NCI-H526 treated with DMSO at 0.1 percent for 48 hours (cell line): ENCODE data around the gene COL5A1.
"Not testable (repeated sequence)": the region's sequence is repeated elsewhere in the genome, so short reads cannot be mapped to it uniquely, and the experiment has no call there.

Experiments
- DNase-seq: peaks from one replicate; lab custom pipeline; 2025; lab: John Stamatoyannopoulos, UW

Gene COL5A1

DNA sequence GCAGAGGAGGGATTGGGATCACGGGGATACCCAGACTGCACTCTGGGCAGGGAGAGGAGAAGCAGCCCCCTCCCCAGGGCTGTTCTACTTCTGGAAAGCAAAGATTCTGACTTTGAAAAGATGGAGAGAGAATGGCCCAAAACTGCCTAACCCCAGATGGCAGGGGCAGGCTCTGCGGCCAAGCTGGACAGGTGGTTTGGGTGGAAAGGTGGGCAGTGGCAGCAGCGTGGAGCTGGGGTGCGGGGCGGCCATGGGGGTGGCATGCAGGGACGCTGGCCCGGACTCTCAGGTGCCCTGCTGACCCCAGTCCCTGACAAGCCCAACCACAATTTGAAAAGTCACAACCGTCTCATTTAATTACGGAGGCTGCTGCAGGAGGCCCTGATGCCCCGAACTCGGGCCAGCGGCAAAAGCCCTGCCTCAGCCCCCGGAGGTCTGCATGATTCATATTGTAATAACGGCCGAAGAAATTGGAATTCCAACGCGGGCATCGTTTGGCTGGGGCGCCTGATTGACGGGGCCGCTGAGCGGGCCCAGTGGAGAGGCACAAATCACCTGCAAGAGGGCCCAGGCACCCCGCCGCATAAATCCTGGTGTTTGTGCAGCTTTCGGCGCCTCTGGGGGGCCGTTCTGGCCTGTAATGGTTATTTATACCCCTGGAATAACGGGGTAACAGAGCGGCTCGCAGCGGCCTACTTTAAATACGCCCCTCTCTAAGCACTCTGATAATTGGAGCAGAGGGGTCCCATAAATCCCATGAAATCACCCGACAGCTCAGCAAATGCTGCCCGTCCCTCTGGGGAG is 197.2 kb downstream of the COL5A1 start:
- no peak for DNase-seq

DNA sequence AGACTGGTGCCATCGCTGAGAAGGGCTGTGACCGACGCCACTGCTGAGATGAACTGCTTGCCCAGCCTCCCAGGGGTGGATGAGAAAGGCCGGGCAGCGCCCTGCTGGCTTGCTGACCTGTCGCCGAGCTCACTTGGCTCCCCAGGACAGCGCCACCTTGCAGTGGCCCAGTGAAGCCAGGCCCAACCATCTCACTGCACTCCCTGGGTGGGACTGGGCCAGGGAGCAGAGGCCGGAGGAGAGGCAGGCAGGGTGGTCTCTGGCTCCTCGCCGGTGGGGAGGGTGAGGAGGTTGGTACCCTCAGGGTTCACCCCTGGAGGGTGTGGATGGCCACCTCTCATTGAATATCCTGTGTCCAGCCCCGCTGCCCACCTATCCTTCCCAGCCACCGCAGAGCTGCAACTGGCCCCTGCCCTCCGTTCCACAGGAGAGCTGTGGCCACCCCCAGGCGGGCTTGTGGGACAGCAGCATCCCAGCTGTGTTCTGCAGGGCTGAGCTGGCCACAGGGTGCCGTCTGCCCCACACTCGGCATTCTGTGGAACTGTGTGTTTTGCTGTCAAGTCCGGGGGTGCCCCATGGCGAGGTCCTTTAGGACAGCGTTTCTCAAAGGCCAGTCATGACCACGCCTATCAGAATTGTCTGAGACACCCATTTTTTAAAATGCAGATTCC is 198.0 kb downstream of the COL5A1 start:
- no peak for DNase-seq

DNA sequence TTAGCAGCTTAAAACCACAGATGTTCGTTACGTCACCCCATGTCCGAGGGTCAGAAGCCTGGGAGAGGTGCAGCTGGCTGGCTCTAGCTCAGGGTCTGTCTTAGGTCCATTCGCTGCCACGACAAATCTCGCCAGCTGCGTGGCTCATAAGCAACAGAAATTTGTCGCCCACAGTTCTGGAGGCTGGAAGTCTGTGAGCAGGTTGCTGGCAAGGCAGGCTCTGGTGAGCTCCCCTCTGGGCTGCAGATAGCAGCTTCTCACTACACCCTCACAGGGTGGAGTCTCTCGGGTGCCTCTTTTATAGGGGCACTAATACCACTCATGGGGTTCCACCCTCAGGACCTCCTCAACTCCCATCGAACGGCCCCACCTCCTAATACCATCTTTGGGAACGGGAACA is 198.9 kb downstream of the COL5A1 start:
- no peak for DNase-seq

DNA sequence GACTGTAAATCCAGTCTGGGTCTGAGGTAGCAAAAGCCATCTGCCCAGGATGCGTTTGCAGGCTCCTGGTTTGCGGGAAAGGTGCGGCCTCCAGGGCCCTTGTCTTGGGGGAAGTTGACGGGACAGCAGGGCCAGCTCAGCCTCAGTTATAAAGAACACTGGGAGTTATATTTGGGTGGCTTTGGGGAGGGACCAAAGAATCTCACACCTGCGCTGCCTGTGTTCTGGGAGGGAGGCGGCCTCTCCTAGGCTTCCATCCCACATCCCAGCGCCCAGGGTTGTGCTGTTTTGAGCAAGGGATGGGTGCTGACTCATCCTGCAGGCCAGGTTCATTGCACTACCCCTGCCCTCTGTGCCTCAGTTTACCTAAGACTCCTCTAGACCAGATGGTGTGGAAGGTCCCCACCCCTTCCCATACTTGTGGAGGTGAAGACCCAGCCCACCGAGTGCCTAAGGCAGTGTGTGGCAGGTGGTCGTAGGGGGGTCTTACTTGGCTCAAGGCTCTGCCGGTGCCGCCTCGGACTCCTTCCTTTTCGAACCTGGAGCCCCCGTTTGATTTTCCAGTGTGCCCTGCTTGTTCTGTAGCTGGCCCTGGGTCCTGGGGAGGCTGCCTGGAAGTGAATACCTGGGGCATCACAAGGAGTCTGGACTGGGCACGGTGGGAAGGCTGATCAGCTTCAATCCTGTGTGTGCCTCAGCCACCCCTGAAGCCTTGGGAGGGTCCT is 199.7 kb downstream of the COL5A1 start:
- DNase-seq, result no peak

DNA sequence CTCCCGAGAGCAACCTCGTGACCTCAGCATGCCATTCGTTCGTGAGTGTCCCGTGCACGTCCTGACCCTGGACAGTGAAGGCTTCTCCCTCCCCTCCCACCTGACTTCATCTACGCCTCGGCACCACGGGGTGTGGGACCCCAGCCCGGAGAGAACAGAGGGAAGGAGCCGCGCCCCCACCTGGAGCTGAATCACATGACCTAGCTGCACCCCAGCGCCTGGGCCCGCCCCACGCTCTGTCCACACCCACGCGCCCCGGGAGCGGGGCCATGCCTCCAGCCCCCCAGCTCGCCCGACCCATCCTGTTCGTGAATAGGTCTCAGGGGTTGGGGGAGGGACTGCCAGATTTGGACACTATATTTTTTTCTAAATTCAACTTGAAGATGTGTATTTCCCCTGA is 200.7 kb downstream of the COL5A1 start:
- DNase-seq, result no peak

DNA sequence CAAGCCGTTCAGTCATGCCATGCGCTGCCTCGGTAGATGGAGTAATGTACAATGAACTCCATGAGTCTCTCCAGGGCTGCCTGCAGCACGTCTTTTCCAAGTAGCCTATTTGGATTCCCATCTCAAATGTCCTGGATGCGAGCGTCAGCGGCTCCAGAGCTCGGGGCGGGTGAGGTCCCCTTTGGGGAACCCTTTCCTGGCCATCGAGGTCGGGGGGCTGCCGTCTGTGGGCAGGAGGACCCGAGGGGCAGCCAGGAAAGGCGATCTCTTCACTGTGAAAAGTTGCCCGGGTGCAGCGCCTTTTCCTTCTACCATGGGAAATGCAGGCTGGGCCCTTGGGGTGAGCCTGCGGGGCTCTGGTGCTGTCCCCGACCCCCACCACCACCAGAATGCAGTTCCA is 202.1 kb downstream of the COL5A1 start:
- no peak for DNase-seq

DNA sequence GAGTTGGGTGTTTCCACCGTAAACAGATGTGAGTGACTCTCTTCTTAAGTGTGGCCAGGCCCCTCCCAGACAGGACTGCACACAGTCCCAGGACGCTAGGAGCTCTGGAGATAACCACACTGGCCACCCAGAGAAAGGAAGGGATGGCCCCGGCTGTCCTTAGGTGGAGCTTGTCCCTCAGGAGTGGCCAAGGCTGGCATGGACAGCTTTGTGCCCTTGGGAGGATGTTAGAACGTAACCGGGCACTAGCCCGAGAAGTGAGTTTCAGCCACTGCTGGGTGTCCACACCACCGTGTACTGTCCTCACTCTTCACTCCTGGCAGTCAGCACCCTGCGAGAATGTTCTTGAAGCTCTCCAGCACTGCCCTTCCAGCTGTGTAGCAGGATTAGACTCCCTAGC is 203.2 kb downstream of the COL5A1 start:
- no peak for DNase-seq

DNA sequence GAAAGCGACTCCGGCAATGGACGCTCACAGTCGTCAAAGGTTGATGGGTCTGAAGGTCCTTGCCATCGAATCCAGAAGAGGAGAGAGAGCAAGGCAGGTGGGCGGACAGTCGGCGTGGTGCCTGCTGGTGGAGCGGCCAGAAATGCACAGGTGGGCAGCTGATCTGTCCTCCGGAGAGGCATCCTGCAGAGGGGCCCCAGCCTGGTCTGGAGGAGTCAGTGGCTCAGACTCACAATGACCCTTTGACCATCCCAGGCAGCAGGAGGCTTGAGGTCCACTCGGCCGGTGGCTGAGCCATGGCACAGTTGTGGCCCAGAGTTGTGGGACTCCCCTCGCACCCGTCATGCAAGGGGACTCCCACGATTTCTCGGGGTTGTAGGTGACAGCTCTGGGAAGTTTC is 204.6 kb downstream of the COL5A1 start:
- DNase-seq, result no peak

DNA sequence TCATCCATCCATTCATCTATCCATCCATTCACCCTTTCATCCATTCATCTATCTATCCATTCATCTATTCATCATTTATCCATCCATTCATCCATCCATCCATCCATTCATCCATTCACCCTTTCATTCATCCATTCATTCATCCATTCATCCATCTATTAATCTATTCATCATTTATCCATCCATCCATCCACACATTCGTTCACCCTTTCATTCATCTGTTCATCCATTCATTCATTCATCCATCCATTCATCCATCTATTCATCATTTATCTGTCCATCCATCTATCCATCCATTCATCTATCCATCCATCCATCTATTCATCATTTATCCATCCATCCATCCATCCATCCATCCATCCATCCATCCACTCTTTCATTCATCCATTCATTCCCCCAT is 205.1 kb downstream of the COL5A1 start:
- DNase-seq, result no peak

DNA sequence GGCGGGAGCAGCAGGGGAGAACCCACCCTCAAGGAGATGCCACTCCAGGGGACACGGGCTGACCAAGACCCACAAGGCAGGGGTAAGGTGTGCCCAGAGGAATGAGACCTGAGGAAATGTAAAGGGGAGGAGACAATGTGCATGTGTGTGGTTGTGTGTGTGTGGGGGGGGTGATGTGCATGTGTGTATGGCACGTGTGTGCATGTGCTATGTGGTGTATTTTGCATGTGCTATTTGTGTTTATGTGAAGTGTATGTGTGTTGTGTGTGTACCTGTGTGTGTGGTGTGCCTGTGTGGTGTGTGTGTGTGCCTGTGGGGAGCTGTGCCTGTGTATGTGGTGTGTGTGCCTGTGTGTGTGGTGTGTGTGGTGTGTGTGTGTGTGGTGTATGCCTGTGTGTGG is 205.5 kb downstream of the COL5A1 start:
- DNase-seq, result no peak

DNA sequence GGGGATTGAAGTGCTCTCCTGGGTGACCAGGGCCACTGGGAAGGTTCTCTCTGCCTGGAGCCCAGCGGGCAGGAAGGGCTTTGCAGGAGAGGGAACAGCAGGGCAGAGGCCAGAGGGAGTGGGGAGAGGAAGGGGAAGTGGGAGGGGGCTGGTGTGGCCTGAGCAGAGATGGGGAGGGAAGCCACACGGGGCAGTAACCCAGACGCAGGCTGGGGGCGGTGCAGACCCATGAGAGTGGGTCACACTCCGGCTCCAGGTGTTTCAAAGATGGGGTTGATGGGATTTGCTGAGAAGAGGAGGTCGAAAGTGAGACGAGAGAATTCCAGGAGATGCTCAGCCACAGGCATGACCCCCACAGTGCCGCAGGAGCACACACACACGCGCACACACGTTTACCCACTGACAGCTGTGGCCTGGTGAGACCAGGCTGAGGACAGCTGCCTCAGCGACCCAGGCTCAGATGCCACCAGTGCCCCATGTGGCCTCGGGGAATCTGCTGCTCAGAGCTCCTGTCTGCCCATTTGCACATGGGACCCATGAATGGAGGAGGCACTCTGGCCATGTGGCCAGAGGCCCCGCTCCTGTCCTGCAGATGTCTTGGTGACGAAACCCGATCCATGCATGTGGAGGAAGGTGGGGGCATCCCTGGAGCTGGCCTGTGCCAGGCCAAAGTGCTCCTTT is 206.3 kb downstream of the COL5A1 start:
- no peak for DNase-seq

DNA sequence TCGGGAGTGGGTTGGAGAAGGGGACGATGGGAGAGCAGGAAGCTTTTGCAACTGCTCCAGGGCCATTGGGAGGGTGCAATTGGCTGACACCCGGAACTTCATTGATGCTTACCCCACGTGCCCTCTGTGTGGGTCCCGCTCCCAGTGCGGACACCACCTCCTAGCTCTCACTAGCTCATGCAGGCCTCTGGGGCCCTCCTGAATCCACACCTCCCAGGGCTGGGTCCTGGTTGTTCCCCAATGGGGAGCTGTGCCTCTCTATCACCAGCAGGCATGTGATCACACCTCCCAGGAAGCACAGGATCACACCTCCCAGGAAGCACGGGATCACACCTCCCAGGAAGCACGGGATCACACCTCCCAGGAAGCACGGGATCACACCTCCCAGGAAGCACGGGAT is 206.9 kb downstream of the COL5A1 start:
- no peak for DNase-seq

DNA sequence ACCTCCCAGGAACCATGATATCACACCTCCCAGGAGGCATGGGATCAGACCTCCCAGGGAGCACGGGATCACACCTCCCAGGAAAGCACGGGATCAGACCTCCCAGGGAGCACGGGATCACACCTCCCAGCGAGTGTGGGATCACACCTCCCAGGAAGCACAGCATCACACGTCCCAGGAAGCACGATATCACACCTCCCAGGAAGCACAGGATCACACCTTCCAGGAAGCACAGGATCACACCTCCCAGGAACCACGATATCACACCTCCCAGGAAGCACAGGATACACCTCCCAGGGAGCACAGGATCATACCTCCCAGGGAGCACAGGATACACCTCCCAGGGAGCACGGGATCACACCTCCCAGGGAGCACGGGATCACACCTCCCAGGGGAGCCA is 209.0 kb downstream of the COL5A1 start:
- no peak for DNase-seq

DNA sequence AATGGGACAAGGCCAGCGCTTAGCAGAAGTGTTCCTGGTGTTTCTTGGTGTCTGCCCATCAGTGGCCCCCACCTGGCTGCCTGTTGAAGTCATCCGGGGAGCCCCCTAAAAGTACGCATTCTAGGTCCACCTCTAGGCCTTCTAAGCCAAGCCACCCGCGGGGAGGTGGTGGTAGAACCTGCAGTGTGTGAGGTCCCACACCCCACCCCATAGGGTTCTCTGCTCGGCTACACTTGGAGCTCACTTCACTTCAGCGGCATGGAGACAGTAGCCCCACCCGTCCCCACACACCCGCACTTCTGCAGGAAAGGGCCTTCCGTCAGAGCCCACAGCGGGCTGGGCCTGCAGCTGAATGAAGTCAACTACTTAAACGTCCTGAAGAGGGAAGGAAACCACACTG is 209.4 kb downstream of the COL5A1 start:
- no peak for DNase-seq

DNA sequence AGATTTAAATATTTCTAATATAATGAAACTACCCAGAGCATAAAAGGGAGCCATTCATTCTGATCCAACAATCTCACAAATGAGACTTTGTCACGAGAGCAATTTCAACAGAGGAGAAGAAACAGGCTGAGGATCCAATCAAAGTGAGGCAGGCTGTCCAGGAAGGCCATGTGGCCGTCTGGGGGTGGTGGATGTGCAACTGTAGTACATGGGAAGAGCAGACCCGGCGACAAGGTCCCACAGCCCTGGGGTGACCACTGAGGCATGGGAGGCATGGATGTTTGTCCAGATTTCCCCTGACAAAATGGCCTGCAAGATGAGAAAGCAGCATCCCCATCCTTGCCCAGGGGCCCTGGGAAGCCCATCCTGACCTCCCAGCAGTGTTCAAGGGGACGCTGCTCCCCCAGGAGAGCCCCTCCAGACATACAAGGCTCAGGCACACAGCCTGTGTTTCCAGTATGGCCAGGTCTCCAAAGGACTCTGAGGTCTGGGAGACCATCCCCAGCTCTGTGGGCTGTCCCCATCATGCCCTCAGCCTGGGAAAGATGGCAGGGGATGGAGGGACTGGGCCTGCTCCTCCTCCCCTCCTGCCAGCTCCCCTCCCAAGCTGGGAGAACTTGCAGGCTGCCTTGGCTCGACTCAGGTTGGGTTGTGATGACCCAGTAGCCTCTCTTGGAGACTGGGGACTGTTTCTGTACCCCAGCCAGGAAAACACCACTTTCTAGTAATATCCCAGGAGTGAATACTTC is 211.5 kb downstream of the COL5A1 start:
- no peak for DNase-seq

DNA sequence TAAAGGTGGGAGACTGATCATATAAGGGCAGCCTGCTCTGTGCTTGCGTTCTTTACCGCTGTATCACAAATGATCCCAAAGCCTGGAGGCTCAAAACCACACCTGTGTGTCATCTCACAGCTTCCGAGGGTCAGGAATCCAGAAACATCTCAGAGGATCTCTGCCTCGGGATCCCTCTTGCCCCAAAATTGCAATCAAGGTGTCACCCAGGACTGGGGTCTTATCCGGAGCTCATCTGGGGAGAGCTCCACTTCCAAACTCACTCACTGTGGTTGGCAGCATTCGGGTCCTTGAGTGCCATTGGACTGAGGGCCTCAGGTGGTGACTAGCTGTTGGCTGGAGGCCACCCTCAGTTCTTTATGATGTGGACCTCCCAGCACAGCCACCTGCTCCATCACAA is 212.3 kb downstream of the COL5A1 start:
- DNase-seq, result no peak

DNA sequence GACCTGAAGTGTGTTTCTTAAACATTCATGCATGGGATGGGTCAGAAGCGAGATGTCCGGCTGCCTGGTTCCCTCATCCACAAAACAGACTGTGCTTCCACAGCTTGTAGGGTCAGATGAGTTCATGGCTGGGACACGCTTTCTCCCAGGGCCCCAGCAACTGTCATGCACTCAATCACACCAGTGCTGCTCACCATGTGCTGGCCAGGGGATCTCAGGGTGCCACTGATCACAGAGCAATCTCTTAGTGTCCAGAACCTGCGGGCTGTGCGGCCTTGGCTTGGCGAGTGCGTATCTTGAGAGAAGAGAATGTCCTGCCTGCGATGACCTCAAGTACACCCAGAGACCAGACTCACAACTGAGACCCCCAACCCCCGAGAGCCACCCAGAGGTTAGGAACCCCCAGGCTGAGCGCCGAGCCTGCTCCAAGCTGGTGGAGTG is 213.0 kb downstream of the COL5A1 start:
- DNase-seq, result no peak

DNA sequence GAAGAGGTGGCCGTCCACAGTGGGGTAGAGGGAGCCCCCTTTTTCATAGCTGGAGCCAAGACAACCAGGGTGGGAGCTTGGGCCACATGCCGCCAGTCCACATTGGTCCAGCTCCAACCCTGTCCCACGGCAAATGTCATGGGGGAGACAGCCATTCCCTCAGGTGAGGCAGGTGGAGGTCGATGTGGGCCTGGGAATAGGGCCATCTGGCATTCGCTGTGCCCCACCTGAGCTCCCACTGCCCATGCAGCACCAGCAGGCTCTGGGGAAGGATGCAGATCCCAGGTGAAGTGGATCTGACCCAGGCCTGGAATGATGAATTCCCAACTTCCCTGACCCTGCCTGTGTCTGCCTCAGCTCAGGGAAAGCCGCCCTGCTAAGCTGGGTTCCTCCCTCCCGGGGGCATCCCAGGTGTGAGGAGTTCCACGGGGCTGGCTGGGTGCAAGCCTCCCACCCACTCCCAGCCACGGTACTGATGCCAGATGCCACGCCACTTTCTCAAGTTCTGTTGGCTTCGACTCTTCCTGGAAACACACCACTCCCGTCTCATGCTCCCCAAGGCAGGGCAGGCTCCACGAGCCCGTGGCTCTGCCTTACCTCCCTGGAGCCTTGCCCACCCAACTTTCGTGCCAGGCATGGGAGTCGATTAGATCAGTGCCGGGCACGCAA is 213.8 kb downstream of the COL5A1 start:
- DNase-seq, result no peak

DNA sequence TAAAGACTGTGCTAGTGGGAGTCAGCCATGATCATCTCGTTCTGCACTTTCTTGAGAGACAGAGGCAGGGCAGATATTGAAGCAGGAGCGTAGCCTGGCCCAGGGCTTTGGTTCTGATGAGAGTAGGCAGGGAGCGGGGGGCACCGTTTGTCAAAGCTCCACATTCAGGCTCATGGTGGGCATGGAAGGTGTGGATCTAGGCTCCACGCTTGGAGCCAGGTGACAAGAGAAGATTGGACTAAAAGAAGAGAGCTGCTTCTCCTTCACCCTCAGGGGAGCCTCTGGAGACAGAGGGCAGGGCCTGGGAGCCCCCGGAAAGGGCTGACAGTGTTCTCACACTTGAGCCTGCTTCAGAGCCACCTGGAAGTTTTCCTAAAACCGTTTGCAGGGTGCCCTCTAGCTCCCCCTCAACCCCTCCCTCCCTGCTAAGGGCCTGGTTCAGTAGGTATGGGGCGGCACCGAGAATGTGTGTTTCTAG is 214.3 kb downstream of the COL5A1 start:
- no peak for DNase-seq

DNA sequence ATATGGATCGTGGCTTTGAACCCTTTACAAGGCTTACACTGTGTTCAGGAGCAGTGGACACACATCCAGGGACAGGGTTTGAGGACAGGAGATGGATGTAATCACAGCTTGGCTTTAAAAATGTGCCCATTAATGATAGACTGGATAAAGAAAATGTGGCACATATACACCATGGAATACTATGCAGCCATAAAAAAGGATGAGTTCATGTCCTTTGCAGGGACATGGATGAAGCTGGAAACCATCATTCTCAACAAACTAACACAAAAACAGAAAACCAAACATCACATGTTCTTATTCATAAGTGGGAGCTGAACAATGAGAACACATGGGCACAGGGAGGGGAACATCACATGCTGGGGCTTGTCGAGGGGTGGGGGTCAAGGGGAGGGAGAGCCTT is 215.8 kb downstream of the COL5A1 start:
- not testable (repeated sequence) for DNase-seq
